ENCODE data around the gene BPIFB2.

BPIFB2 gene

DNA sequence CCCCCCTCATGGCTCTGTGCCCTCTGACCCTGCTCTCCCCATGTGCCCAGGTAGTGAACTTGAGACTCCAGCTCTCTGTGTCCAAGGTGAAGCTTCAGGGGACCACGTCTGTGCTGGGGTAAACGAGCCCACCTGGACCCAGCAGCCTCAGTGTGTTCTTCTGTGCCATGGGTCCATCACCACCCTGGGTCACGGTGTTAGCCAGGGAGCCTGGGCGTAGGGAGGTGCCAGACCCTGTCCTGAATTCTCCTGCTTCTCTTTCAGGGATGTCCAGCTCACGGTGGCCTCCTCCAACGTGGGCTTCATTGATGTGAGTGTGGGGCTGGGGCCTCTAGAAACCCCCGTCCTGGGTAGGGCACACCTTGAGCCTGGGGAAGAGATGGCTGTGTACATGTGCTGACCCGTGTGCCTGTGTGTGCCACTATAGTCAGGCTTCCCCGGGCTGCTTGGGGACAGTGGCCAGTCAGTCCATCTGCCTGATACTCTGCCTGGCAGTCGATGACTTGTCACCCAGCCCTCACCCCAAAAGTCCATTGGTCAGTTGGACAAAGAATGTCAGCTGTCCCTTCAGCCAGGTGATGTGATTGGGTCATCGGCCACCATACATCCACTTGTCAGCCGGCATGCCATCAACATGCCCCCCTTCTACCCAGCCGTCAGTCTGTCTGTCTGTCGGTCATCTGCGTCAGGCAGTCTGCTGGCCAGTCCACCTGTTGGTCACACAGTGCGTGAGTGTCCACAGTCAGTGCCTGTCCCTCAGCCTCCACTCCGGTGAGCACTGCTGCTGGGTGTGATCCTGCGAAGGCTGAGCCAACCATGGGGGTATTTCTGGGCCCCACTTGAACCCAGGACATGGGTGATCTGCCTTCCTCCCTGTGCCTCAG lies 13.0 kb downstream of the BPIFB2 start:
- no peak for DNase-seq (ENCODE audit: extremely low read depth in 1 of 2, low read depth in 1 of 2)

DNA sequence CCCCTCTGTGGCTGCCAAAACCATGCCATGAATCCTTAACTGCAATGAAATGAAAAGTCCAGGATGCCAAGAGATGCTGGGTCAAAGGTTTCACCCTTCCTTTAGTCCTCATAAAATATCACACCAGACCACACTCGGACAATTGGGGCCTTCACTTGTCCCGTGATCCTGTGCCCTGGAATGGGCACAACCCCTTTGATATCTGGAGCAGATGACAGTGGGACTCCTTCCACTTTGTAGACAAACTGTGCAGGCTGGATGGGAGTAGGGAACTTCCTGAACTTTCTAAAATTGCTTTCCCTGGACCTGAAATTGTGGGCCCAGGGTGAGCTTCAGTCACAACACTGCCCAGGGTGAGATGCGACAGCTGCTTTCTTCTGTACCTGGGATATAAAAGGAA lies 14.4 kb downstream of the BPIFB2 start:
- no peak for DNase-seq (ENCODE audit: extremely low read depth in 1 of 2, low read depth in 1 of 2)

DNA sequence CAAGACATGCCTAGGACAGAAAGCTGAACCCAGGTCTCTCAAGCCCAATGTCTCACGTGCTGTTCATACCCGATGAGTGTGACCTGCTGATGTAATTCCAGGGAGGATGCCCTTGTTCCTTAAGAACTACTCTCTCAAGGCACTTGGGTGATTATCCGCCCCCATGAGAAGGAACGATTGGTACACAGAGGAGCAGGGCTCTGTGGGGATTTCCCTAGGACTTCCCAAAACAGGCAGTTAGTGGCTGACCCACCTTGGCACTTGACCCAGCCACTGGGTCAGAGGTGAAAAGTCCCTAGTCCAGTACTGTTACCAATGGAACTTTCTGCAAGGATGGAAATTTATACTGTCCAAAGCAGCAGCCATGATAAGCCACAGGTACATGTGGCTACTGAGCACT lies 14.8 kb downstream of the BPIFB2 start:
- no peak for DNase-seq (ENCODE audit: extremely low read depth in 1 of 2, low read depth in 1 of 2)

DNA sequence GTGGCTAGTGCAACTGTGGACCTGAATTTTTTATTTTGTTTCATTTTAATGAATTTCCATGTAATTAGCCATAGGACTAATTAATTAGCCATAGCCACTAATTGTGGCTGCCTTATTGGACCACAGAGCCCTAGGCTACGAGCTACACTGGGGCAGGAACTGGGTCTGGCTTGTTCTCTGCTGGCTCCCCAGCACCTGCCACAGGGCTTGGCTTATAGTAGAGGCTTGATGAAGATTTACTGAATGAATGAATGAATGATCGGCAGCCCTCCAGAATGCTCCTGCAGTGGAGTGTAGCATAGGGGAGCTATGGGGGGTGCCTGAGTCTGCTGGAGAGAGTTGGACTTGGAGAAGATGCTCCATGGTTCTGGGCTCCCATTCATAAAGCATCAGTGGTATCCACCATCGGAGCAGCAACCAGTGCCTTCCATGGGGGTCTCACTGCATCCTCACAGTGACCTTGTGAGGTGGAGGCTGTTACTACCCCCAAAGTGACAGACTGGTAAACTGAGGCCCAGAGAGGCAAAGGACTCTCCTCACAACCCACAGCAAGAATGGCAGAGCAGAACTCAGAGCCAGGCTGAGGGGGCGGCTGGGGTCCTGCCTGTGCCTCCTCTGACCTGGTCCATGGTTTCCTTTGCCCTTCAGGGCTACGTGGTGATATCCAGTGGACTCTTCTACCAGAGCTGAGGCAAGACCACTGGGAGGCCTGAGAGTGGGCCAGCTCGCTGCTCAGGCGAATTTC lies 15.4 kb downstream of the BPIFB2 start:
- no peak for DNase-seq (ENCODE audit: extremely low read depth in 1 of 2, low read depth in 1 of 2)

DNA sequence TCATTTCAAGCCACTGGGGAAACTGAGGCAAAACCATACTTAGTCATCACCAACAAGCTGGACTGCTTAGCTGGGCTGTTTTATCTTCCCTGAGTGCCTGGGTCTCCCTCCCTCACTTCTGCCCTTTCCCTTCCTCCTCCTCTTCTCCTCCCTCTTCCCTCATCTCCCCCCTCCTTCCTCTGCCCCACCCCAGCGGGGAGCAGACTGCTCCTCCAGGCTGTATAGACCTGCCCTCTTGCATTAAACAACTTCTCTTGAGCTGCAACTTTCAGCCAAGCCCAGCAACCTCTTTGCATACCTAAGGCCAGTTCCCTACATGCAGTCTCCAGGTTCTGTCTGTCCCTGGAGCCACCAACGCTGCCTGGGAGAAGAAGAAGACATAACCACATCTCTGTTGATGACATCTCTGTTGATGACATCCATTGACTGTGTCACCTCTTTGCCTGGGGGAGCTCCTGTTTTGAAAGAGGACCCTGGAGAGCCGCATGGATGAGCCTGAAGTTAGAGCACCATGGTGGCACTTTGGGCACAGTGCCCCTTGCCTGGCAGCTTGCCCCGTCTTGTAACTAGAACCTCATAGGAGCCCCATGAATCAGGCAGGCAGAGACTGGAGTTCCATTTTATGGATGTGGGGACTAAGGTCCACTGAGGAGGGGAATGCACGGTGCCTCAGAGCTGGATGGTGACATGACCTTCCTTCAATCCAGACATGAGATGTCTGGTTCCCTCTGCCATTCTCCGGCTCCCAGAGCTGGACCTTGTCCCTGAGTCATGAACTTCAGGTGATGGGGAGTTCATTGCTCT lies 16.1 kb downstream of the BPIFB2 start:
- no peak for DNase-seq (ENCODE audit: extremely low read depth in 1 of 2, low read depth in 1 of 2)

DNA sequence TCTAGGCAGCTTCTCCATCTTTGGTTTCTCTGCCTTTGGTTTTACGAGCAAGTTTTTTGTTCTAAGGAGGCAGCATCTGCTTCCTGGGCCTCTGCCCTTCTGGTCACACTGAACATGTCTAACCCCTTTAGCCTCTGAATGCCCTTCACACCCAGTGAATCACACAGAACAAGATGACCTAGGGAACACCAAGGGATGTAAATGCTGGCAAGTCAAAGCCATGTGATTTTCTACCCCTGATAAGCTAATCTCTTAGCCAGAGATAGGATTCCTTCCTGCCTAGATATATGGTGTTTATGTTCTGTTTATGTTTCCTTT lies 16.7 kb downstream of the BPIFB2 start:
- DNase-seq (ENCODE audit: extremely low read depth in 1 of 2, low read depth in 1 of 2) = no peak

DNA sequence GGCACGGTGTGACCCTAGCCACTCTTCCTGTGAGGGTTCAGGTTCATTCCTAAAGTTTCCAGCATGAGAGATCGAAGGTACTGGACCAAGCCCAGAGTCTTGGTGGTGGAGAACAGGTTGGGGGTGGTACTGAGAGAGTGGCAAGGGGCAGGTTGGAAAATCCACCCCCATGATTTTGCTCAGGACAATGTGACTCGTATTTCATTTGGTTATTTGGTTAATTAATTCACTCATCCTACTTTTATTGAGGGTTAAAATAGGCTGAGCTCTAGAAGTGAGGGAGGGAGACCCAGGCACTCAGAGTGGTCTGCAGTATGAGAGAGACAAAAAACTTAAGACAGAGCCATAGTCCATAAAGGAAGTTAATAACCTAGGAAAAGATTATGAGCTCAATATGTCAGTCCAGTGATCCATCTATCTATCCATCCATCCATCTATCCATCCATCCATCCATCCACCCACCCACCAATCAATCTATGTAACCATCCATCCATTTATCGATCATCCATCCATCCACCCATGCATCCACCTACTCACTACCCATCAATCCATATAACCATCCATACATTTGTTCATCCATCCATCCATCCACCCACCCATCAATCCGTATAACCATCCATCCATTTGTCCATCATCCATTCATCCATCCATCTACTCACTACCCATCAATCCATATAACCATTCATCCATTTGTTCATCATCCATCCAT lies 17.3 kb downstream of the BPIFB2 start:
- DNase-seq (ENCODE audit: extremely low read depth in 1 of 2, low read depth in 1 of 2) = no peak

DNA sequence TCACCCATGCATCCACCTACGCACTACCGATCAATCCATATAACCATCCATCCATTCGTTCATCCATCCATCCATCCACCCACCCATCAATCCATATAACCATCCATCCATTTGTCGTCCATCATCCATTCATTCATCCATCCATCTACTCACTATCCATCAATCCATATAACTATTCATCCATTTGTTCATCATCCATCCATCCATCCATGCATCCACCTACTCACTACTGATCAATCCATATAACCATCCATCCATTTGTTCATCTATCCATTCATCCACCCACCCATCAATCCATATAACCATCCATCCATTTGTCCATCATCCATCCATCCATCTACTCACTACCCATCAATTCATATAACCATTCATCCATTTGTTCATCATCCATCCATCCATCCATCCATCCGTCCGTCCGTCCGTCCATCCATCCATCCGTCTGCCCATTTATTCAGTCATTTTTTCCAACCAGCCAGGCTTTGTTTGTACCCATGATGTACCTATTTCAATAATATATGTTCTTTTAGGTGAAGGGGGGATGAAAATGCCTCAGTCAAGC lies 17.9 kb downstream of the BPIFB2 start:
- DNase-seq (ENCODE audit: extremely low read depth in 1 of 2, low read depth in 1 of 2) = no peak

DNA sequence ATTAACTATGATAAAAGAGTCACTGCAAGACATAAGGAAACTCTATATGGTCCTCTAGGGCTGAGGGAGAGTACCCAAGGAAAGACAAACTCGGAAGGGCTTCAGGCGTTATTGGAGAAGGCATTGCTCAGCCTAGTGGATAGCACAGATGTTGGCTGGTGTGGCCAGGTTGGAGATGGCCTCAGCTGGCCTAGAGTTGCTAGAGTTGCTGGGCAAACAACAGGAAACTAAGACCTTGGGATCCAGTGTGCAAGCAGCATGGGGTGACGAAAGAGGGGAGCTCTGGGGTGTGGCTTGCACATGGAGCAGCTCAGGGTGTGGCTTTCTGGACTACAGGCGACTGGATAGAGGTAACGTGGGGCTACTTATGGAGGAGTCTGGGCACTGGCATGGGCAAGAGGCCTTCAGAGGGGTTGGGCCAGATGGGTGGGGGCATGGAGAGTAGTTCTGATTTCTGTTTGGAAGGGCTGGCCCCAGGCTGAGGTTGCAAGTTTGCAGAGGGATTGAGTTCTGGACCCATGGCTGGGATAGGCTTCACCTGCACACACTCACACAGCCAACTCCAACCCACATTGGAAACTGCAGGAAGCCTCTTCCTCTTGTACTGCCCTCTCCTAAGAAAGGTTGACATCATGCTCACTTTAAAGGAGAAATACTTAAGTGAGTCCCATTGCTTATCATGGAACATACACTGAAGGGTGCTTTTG lies 18.7 kb downstream of the BPIFB2 start:
- DNase-seq (ENCODE audit: extremely low read depth in 1 of 2, low read depth in 1 of 2) = no peak

DNA sequence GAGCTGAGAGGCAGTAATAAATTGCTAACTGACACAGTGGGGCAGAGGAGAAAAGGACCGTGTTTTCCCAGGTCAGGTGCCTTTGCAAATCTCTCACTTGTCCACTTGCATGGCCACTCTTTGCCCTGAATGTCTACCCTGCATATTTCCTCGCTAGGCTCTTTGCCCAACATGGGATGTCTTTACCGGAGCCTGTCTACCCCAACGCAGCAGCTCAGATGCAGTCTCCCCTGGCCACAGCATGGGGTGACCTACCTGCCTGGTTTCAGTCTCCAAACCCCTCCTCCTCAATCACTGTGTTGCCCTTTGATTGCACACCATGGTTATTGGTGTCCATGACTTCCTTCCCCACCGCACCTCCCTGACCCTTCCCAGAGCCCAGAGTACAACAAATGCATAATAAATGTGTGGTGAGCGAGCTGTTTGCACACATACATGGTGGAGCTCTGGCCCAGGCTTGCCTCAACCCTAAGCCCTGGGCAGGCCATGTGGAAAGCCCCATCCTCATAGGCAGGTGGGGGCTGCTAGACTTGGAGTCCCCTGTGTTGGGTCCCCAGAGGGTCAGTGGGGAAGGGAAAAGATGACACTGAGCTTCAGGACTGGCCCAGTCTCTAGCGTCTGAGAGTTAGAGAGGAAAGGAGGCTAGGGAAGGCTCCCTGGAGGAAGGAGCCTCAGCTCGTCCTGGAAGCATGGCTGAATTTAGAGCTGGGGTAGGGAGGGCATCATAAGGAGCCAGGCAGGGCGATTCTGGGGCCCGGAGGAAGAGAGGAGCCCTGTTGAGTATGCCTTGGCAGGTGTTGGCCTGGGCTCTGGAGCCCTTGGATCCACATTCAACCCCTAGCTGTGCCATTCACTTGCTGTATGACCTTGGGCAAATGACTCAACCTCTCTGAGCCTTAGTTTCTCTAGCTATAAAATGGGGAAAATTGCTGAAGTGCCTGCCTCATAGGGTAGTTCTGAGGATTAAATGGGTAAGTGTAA lies 19.6 kb downstream of the BPIFB2 start:
- DNase-seq (ENCODE audit: extremely low read depth in 1 of 2, low read depth in 1 of 2) = no peak

DNA sequence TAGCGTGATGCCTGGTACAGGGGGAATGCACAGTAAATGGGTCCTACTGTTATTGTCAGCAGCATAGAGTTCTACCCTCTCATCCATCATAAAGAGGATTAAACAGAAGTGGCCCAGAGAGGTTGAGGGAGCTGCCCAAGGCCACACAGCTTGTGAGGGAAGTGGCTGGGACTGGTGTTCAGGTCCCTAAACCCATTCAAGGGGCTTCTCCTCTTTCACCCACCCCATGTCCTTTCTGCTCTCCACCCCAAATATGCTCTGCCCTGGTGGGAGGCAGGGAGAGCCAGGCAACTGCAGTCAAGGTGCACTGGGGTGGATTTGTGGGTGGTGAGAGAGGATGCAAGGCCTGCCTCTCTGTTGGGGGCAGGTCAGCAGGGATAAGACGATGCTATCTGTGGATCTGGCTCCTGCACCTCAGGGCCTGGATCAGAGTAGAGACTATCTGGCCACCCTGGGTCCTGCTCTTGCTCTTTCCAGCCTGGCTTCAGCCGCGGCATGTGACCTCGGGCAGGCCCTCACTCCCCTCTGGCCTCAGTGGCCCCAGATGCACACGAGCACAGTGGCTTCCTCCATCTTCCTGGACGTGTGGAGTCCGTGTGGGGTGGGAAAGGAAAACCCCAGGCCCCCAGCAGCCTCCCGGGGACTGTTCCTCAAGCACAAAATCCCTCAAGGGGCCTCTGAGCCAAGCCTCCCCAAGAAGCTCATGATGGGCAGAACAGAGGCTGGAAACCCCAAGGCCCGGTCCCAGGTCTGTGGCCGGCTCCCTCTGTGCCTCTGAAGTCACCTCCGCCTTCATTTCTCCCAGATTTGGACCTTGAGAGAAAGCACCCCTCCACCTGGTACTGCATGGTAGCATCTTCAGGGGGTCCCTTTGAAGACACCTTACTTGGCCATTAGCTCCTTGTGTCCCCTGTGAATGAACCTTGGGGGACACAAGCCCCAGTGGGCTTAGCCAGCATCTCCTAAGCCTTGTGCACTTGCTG lies 20.6 kb downstream of the BPIFB2 start:
- DNase-seq (ENCODE audit: extremely low read depth in 1 of 2, low read depth in 1 of 2) = no peak

DNA sequence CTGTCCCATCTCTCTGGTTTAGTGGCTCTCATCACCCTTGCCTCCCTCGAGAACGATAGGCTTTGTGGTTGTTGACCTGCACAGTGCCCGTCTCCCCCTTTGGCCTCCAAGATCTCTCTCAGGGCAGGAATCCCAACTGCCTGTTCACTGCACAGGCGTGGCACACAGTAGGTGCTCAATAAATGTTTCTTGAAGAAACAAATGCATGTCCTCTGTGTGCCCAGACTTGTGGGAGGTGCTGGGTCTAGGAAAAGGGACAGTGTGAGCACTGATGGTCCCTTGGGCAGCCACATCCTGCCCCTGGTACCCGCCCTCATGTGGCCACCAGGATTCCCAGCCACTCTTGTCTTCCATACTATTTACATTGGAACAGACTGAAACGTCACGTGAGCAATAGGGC lies 21.4 kb downstream of the BPIFB2 start:
- DNase-seq (ENCODE audit: extremely low read depth in 1 of 2, low read depth in 1 of 2) = no peak

DNA sequence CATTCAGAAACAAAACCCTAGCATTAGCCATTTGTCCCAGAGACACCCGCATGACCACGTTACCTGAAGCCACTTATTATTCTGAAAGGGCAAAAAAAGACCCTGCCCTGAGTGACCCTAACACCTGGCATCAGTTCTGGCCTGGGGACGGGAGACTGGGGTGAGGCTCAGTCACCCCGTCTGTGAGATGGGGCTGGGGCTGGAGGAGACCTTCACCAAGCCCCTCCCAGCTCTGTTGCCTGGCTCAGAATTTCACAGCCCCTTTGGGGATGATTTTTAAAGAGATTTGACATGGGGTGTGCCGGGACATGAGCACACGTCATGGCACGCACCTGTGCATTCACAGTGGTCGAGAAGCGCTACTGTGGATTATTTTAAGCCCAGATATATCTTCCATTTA lies 22.6 kb downstream of the BPIFB2 start:
- no peak for DNase-seq (ENCODE audit: extremely low read depth in 1 of 2, low read depth in 1 of 2)

DNA sequence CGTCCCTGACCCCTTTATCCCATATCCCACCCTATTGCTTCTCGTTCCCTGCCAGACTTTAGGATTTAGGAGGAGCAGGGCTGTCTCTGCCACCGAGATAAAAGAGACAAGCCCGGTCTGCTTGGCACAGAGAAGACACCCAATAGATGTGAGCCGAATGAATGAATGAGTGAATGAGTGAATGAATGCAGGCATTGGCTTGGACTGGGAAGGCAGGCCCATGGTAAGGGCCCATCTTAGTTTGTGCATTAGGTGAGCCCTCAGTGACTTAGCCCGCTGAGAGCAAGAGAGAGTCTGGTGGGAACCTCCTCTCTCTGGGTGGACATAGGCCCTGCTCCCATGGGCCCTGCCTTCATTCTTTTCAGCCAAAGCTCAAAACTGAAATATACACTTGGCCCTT lies 23.1 kb downstream of the BPIFB2 start:
- no peak for DNase-seq (ENCODE audit: extremely low read depth in 1 of 2, low read depth in 1 of 2)

DNA sequence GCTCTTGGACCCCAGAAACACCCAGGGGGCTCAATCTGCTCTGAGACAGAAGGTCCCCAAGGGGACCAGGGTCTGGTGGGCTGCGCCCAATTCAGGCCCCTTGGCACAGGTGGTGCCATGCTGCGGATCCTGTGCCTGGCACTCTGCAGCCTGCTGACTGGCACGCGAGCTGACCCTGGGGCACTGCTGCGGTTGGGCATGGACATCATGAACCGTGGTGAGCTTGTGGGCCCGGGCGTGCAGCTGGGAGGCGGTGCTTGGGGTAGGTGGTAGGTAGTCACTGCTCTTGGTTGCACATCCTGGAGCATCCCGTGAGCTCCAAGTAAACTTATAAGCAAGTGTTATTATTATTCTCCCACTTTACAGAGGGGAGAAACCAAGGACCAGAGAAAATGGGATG lies 24.0 kb downstream of the BPIFB2 start, which contains the start of gene BPIFB6:
TSS of gene BPIFB6 (plus strand) at position 118 of the 400 bp plus-strand sequence. CDS start at position 118, 0 bp downstream.
- no peak for DNase-seq (ENCODE audit: extremely low read depth in 1 of 2, low read depth in 1 of 2)

DNA sequence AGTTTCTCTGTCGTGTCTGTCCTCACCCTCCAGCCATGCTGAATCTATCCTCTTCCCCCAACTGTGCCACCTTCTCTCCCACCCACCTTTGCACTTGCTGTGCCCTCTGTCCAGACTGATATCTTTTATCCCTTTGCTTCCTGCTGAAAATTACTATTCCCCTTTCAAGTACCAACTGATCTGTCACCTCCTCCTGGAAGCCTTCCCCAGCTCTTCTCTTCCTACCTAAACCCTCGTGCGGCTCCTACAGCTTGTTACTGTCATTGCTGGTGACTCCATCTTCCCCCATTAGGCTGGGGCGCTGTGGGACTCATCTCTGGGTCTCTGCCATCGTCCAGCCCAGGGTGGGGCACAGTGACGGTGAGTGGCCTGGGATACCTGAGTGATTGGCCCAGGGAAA lies 25.1 kb downstream of the BPIFB2 start:
- no peak for DNase-seq (ENCODE audit: extremely low read depth in 1 of 2, low read depth in 1 of 2)

DNA sequence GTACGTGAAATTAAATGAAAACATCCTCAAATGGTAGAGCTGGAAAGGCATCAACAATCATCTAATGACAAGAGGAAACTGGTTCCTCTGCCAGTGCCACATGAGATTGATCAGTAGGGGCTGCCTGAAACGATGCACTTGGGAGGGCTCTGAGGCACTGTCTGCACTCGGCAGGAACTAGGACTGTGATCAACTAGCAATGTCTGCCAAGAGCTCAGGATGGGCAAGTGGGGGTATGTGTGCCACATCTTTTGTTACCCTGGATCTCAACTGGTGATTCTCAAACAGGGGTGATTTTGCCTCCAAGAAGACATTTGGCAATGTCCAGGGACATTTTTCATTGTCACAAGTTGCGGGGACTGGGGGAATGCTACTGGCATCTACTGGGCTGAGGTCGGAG lies 25.9 kb downstream of the BPIFB2 start:
- DNase-seq (ENCODE audit: extremely low read depth in 1 of 2, low read depth in 1 of 2) = no peak

DNA sequence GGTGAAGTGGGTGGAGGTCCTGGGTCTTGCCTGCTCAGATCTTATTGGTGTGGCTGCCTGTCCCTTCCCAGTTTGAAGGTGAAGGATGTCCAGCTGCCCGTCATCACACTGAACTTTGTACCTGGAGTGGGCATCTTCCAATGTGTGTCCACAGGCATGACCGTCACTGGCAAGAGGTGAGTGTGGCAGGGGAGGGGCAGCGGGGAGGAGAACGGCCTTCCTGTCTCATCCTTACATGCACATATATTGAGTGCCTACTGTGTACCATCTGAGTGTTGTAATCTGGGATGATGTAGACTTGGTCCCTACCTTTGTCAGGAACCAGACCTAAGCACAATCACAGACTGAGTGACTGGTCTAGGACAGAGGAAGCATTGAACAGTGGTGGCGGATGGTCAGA lies 26.6 kb downstream of the BPIFB2 start:
- no peak for DNase-seq (ENCODE audit: extremely low read depth in 1 of 2, low read depth in 1 of 2)

Measured in stimulated activated CD8-positive, alpha-beta memory T cell treated with anti-CD3 and anti-CD28 coated beads, Interleukin-7, amount 100 ng/mL, for 48 hours (primary cell).